Lung (tissue), 12 donors: Measurements from ENCODE around the gene UHMK1. TPM values are rescaled to one million over a fixed set of nuclear protein-coding genes. Genes with fewer than 3 reads are reported as not detected.

Experiments used
- ATAC-seq: fragments of 200-7000 bp; cut with Tn5 transposase; one replicate; pipeline ENCODE4 v1.9.1; 2020; ENCODE audit warnings: moderate number of reproducible peaks; ENCODE audit not compliant: insufficient read depth, low FRiP score
- DNase-seq, 3 donors: peaks; one replicate each; pipeline ENCODE4 v3.0.0-alpha.2; 2013 to 2017
- H3K27ac ChIP-seq, 2 donors: one replicate each; pipeline ENCODE4 v1.5.1; 2013; ENCODE audit warnings: mild to moderate bottlenecking in 2 of 2, moderate library complexity in 2 of 2, control low read depth in 1 of 2, inconsistent platforms in 1 of 2, low read depth in 1 of 2, low read length in 1 of 2
- H3K27me3 ChIP-seq, 3 donors: one replicate each; pipeline ENCODE4 v1.5.1; 2013; ENCODE audit warnings: low read length in 2 of 3; ENCODE audit not compliant: control insufficient read depth in 3 of 3, insufficient read depth in 3 of 3
- H3K36me3 ChIP-seq, 4 donors: one replicate each; pipeline ENCODE4 v1.5.1; 2013; ENCODE audit warnings: low read length in 4 of 4, mild to moderate bottlenecking in 1 of 4, moderate library complexity in 1 of 4; ENCODE audit not compliant: control insufficient read depth in 4 of 4, insufficient read depth in 4 of 4
- H3K4me1 ChIP-seq, 5 donors: one replicate each; pipeline ENCODE4 v1.5.1; 2013; ENCODE audit warnings: low read length in 5 of 5, mild to moderate bottlenecking in 2 of 5, moderate library complexity in 1 of 5; ENCODE audit not compliant: control insufficient read depth in 5 of 5, insufficient read depth in 5 of 5
- H3K4me3 ChIP-seq: one replicate; pipeline ENCODE4 v1.5.1; 2013; ENCODE audit warnings: mild to moderate bottlenecking, control low read depth, moderate library complexity
- H3K9ac ChIP-seq, 2 donors: one replicate each; pipeline ENCODE4 v1.5.1; 2013; ENCODE audit warnings: low read length in 2 of 2, control low read depth in 1 of 2; ENCODE audit not compliant: insufficient read depth in 1 of 2
- H3K9me3 ChIP-seq, 4 donors: one replicate each; pipeline ENCODE4 v1.5.1; 2013; ENCODE audit warnings: low read length in 3 of 4, mild to moderate bottlenecking in 1 of 4, moderate library complexity in 1 of 4; ENCODE audit not compliant: control insufficient read depth in 4 of 4, insufficient read depth in 3 of 4
- CTCF ChIP-seq: IDR thresholded peaks from 2 replicates; pipeline ENCODE4 v1.5.1; 2012; ENCODE audit warnings: mild to moderate bottlenecking; ENCODE audit errors: control extremely low read depth, extremely low read depth
- WGBS, 2 donors: extraction: QIAGEN DNeasy Blood & Tissue Kit; methylation state at CpG; one replicate each; pipeline ENCODE4 v1.1.7; 2013; 5-methylcytosine and 5-hydroxymethylcytosine counted together
- polyA plus RNA-seq, 2 donors: library from polyadenylated mRNA; stranded (reverse); fragments of 200-250 nt; gene quantifications; one replicate each; pipeline ENCODE4 v1.2.1, GENCODE V29; 2013
- total RNA-seq, 2 donors: library from RNA; depleted of rRNA in 1 of 2; stranded (reverse); fragments of >200 nt in 1 of 2; gene quantifications; one replicate each; pipeline ENCODE4 v1.2.1, GENCODE V29; 2014 to 2021
- donor health status: control.
- donor health status: control.
- donor health status: Bipolar disorder and iron deficiency.
- donor health status: healthy.
- donor health status: DM: yes; HTN: yes; CAD: no.

The UHMK1 gene
- total and polyA plus RNA-seq, 4 donors = 17.5 to 63.0 (median 32.5) TPM

- no peaks in the 10 kb centered on the region for H3K4me1 ChIP-seq
- WGBS, 2 donors = 86 to 93% methylated on average over 2 of the region's 2 CpGs
- no peak overlapping the region for H3K27ac ChIP-seq
- H3K36me3 ChIP-seq = no peaks in the 10 kb centered on the region
- no peaks in the 10 kb centered on the region for H3K9me3 ChIP-seq
- DNase-seq = no peak
- H3K27me3 ChIP-seq = peaks cover 0 to 3% (median 0%) of the 10 kb centered on the region in 3 donors
- no peak overlapping the region for H3K4me3 ChIP-seq
- no peak for TF ChIP-seq CTCF
- ATAC-seq = no peak
- H3K9ac ChIP-seq = no peak overlapping the region
Observed at GRCh38 chr1:162475089-162475488, 22.5 kb upstream of the UHMK1 start.

- 75 to 79% methylated on average over 6 of the region's 6 CpGs for WGBS, 2 donors
Observed at GRCh38 chr1:162475539-162476185, 22.0 kb upstream of the UHMK1 start.

GRCh38 chr1:162476620-162477019 lies 21.0 kb upstream of the UHMK1 start:
- no peaks in the 10 kb centered on the region for H3K36me3 ChIP-seq
- H3K27ac ChIP-seq = no peak overlapping the region
- WGBS, 2 donors = 83 to 91% methylated on average over 1 of the region's 1 CpG
- H3K9ac ChIP-seq = no peak overlapping the region
- no peak overlapping the region for H3K4me3 ChIP-seq
- ATAC-seq (no peak), DNase-seq (no peak)
- H3K9me3 ChIP-seq = no peaks in the 10 kb centered on the region
- no peaks in the 10 kb centered on the region for H3K4me1 ChIP-seq
- TF ChIP-seq CTCF = no peak
- H3K27me3 ChIP-seq = no peaks in the 10 kb centered on the region

More at GRCh38 chr1:162475539-162476185, 22.0 kb upstream of the UHMK1 start:
- Histone ChIP-seq H3K9me3 (no peaks in the 10 kb centered on the region), H3K4me1 (no peaks in the 10 kb centered on the region), H3K4me3 (no peak overlapping the region), H3K9ac (no peak overlapping the region), H3K36me3 (no peaks in the 10 kb centered on the region), H3K27ac (no peak overlapping the region), H3K27me3 (peaks cover 0 to 3% (median 0%) of the 10 kb centered on the region in 3 donors)
- DNase-seq (no peak), ATAC-seq (no peak)
- TF ChIP-seq CTCF = no peak

GRCh38 chr1:162485236-162485635 lies 12.4 kb upstream of the UHMK1 start:
- Histone ChIP-seq H3K27ac (no peak overlapping the region), H3K36me3 (no peaks in the 10 kb centered on the region)

More at GRCh38 chr1:162485236-162485635, 12.4 kb upstream of the UHMK1 start:
- no peak overlapping the region for H3K4me3 ChIP-seq
- no peak overlapping the region for H3K9ac ChIP-seq
- no peaks in the 10 kb centered on the region for H3K27me3 ChIP-seq
- H3K9me3 ChIP-seq = no peaks in the 10 kb centered on the region
- TF ChIP-seq CTCF = no peak
- DNase-seq (no peak), ATAC-seq (no peak)
- no peaks in the 10 kb centered on the region for H3K4me1 ChIP-seq
